Loucy (cell line): ENCODE data around the gene DNAH11.
A peak's percentile ranks its signal among the peaks of the same experiment; 100 is the strongest.

Experiments
- H2AFZ ChIP-seq: fragments of 200-600 bp; sonication (generic); 2 replicates; pipeline ENCODE4 v1.6.0; 2016; ENCODE audit warnings: antibody characterized with exemption, mild to moderate bottlenecking, low read length, moderate library complexity
- H3F3A ChIP-seq: fragments of 200-600 bp; 2 replicates; pipeline ENCODE4 v1.6.0; 2016; ENCODE audit warnings: antibody characterized with exemption, low read depth, mild to moderate bottlenecking
- H3K27me3 ChIP-seq: fragments of 200-600 bp; sonication (generic); 2 replicates; pipeline ENCODE4 v1.6.1; 2014; ENCODE audit warnings: low read length, mild to moderate bottlenecking; ENCODE audit not compliant: insufficient read depth, poor library complexity, severe bottlenecking
- H3K36me3 ChIP-seq: fragments of 200-600 bp; sonication (generic); 2 replicates; pipeline ENCODE4 v1.6.1; 2016; ENCODE audit warnings: low read length; ENCODE audit not compliant: insufficient read depth
- H3K4me1 ChIP-seq: fragments of 200-600 bp; sonication (generic); 2 replicates; pipeline ENCODE4 v1.5.1; 2014; ENCODE audit warnings: low read length, mild to moderate bottlenecking; ENCODE audit not compliant: insufficient read depth, poor library complexity, severe bottlenecking
- H3K4me2 ChIP-seq: fragments of 200-600 bp; sonication (generic); 2 replicates; pipeline ENCODE4 v1.6.0; 2014; ENCODE audit warnings: antibody characterized with exemption, low read length, low read depth, mild to moderate bottlenecking; ENCODE audit not compliant: poor library complexity, severe bottlenecking
- H3K4me3 ChIP-seq: fragments of 200-600 bp; sonication (generic); 2 replicates; pipeline ENCODE4 v1.5.1; 2014; ENCODE audit warnings: low read length, mild to moderate bottlenecking, mixed read lengths; ENCODE audit not compliant: poor library complexity, severe bottlenecking
- H3K79me2 ChIP-seq: fragments of 200-600 bp; sonication (generic); 2 replicates; pipeline ENCODE4 v1.6.1; 2014; ENCODE audit warnings: low read length; ENCODE audit not compliant: insufficient read depth
- H3K9ac ChIP-seq: fragments of 200-600 bp; sonication (generic); 2 replicates; pipeline ENCODE4 v1.6.0; 2014; ENCODE audit warnings: mild to moderate bottlenecking, low read depth, low read length, moderate library complexity; ENCODE audit not compliant: poor library complexity, severe bottlenecking
- H3K9me2 ChIP-seq: fragments of 200-600 bp; sonication (generic); replicated peaks from 2 replicates; pipeline ENCODE4 v1.6.1; 2016; ENCODE audit warnings: low read depth, low read length, mixed read lengths
- H3K9me3 ChIP-seq: fragments of 200-600 bp; sonication (generic); 2 replicates; pipeline ENCODE4 v1.6.1; 2014; ENCODE audit warnings: mild to moderate bottlenecking, antibody characterized with exemption, low read length, low read depth; ENCODE audit not compliant: insufficient read depth
- H4K20me1 ChIP-seq: fragments of 200-600 bp; sonication (generic); 2 replicates; pipeline ENCODE4 v1.6.0; 2014; ENCODE audit warnings: antibody characterized with exemption, low read length, mild to moderate bottlenecking; ENCODE audit not compliant: insufficient read depth, poor library complexity, severe bottlenecking
- CTCF ChIP-seq: fragments of 200-600 bp; sonication (generic); conservative IDR thresholded peaks from 2 replicates; pipeline ENCODE4 v1.5.1; 2014; ENCODE audit warnings: mild to moderate bottlenecking, antibody characterized with exemption, low read length
- EZH2phosphoT487 ChIP-seq: fragments of 200-600 bp; IDR thresholded peaks from 2 replicates; pipeline ENCODE4 v1.6.1; 2018; ENCODE audit warnings: antibody characterized with exemption, mild to moderate bottlenecking, moderate library complexity, borderline replicate concordance

DNAH11 gene

GRCh38 chr7:21585070-21585724 lies 42.4 kb downstream of the DNAH11 start:
- H3K9me3 ChIP-seq, result no peaks in the 10 kb centered on the region
- no peak for TF ChIP-seq CTCF
- TF ChIP-seq EZH2phosphoT487, result no peak
- no peaks in the 10 kb centered on the region for H3K36me3 ChIP-seq
- H4K20me1 ChIP-seq, result no peaks in the 10 kb centered on the region
- no peaks in the 10 kb centered on the region for H3K9me2 ChIP-seq
- H3K4me1 ChIP-seq, result peaks cover 19% of the 10 kb centered on the region
- no peak overlapping the region for H2AFZ ChIP-seq
- no peak overlapping the region for H3K4me2 ChIP-seq
- H3K4me3 ChIP-seq, result no peak overlapping the region
- H3F3A ChIP-seq, result no peaks in the 10 kb centered on the region
- H3K79me2 ChIP-seq, result no peaks in the 10 kb centered on the region
- no peak overlapping the region for H3K9ac ChIP-seq
- peaks cover 7% of the 10 kb centered on the region for H3K27me3 ChIP-seq

- 0 out of 2 replicates have a peak overlapping the region, but pooled peaks have one; percentile 45 for H2AFZ ChIP-seq
- no peaks in the 10 kb centered on the region for H4K20me1 ChIP-seq
- H3F3A ChIP-seq, result no peaks in the 10 kb centered on the region
- no peaks in the 10 kb centered on the region for H3K9me2 ChIP-seq
- H3K4me1 ChIP-seq, result peaks cover 15% of the 10 kb centered on the region
- H3K4me3 ChIP-seq, result no peak overlapping the region
- no peak overlapping the region for H3K9ac ChIP-seq
- TF ChIP-seq EZH2phosphoT487 (no peak), CTCF (no peak; the same call in 1 of the 2 replicates)
- H3K9me3 ChIP-seq, result no peaks in the 10 kb centered on the region
- H3K27me3 ChIP-seq, result peaks cover 7% of the 10 kb centered on the region
- peak overlapping the region; percentile 17 for H3K4me2 ChIP-seq
- no peaks in the 10 kb centered on the region for H3K79me2 ChIP-seq
- no peaks in the 10 kb centered on the region for H3K36me3 ChIP-seq
Measured at GRCh38 chr7:21587139-21587784, 44.4 kb downstream of the DNAH11 start.

- Histone ChIP-seq H4K20me1 (no peaks in the 10 kb centered on the region), H2AFZ (no peak overlapping the region), H3K4me2 (no peak overlapping the region), H3K27me3 (no peaks in the 10 kb centered on the region), H3K4me1 (no peaks in the 10 kb centered on the region), H3K36me3 (no peaks in the 10 kb centered on the region), H3K4me3 (no peak overlapping the region), H3K9ac (no peak overlapping the region), H3K9me3 (no peaks in the 10 kb centered on the region), H3K79me2 (no peaks in the 10 kb centered on the region), H3F3A (no peaks in the 10 kb centered on the region), H3K9me2 (no peaks in the 10 kb centered on the region)
- TF ChIP-seq EZH2phosphoT487, result no peak
- no peak for TF ChIP-seq CTCF
Measured at GRCh38 chr7:21596801-21597200, 54.0 kb downstream of the DNAH11 start.
